Uterus (tissue), 4 donors: ENCODE data around the gene DNMT1. TPM values are rescaled to one million over a fixed set of nuclear protein-coding genes. Genes with fewer than 3 reads are reported as not detected.

Source experiments
- DNase-seq, 2 donors: peaks; one replicate each; pipeline ENCODE4 v3.0.0-alpha.2; 2019 to 2020
- H3K27ac ChIP-seq, 2 donors: fragments of 200-600 bp; sonication (generic); 1 replicate in 1 of 2; 2 replicates in 1 of 2; pipeline ENCODE4 v1.5.1; 2016 to 2018
- H3K27me3 ChIP-seq, 2 donors: fragments of 200-600 bp; sonication (generic); one replicate each; pipeline ENCODE4 v1.5.1; 2018 to 2019; ENCODE audit warnings: control low read depth in 1 of 2
- H3K36me3 ChIP-seq, 2 donors: fragments of 200-600 bp; sonication (generic); one replicate each; pipeline ENCODE4 v1.5.1; 2019; ENCODE audit warnings: control low read depth in 1 of 2
- H3K4me1 ChIP-seq, 2 donors: fragments of 200-600 bp; sonication (generic); one replicate each; pipeline ENCODE4 v1.5.1; 2018 to 2019; ENCODE audit warnings: control low read depth in 1 of 2
- H3K4me3 ChIP-seq, 2 donors: fragments of 200-600 bp; sonication (generic); 1 replicate in 1 of 2; 2 replicates in 1 of 2; pipeline ENCODE4 v1.5.1; 2018 to 2019; ENCODE audit warnings: mild to moderate bottlenecking in 1 of 2
- H3K9me3 ChIP-seq, 2 donors: fragments of 200-600 bp; sonication (generic); one replicate each; pipeline ENCODE4 v1.5.1; 2019; ENCODE audit warnings: control low read depth in 1 of 2
- CTCF ChIP-seq, 4 experiments: fragments of 200-600 bp in 2 of 4; fragments of 450-650 bp in 2 of 4; sonication (generic) in 2 of 4; IDR thresholded peaks; one replicate each; pipeline ENCODE4 v1.5.1; 2016 to 2019; ENCODE audit warnings: antibody characterized with exemption in 4 of 4, mild to moderate bottlenecking in 2 of 4, moderate library complexity in 1 of 4
- POLR2A ChIP-seq, 2 donors: fragments of 450-650 bp; IDR thresholded peaks; one replicate each; pipeline ENCODE4 v1.6.1; 2016; ENCODE audit warnings: antibody characterized with exemption in 2 of 2, mild to moderate bottlenecking in 1 of 2, moderate library complexity in 1 of 2
- intact Hi-C: fragments of 100-400 bp; cut with DNase I; formaldehyde crosslinking; loops from one replicate; pipeline ENCODE4 v1.15.1; 2023; ENCODE audit warnings: low total_unique reads
- microRNA-seq: library from miRNA; unstranded; fragments of <30 nt; microRNA quantifications from one replicate; pipeline ENCODE4, GENCODE V29; 2016; ENCODE audit warnings: borderline microRNAs expressed, borderline replicate concordance
- small RNA-seq: library from RNA; depleted of rRNA; stranded (forward); fragments of <200 nt; gene quantifications from one replicate; pipeline ENCODE3, GENCODE V24; 2016
- total RNA-seq, 4 donors: library from RNA; depleted of rRNA in 3 of 4; stranded (reverse); fragments of >200 nt in 3 of 4; gene quantifications; one replicate each; pipeline versions ENCODE4 v1.1.0 to v1.2.4, GENCODE V29; 2014 to 2023
- donor health status: DM: yes; HTN: yes; CAD: no.

The DNMT1 gene
- total RNA-seq, 4 donors from 2014 or later = 37.6 to 134 (median 67.9) TPM

GRCh38 chr19:10085641-10086590 lies 108.8 kb downstream of the DNMT1 start, which contains the start of gene SHFL:
TSS of gene SHFL (plus strand) at chr19:10086317. CDS start at chr19:10086428, 111 bp downstream.
- DNase-seq = peak; percentile 72 to 82
- Histone ChIP-seq H3K9me3 (no peaks in the 10 kb centered on the region), H3K4me3 (peak within 1 kb of the TSS; percentile 81 to 91), H3K27me3 (no peaks in the 10 kb centered on the region), H3K4me1 (no peaks in the 10 kb centered on the region), H3K36me3 (no peaks in the 10 kb centered on the region), H3K27ac (peak within 1 kb of the TSS; percentile 89 to 91)
- no peak for TF ChIP-seq CTCF (IDR thresholded peaks at IDR 0.05)
- peak in 1 of 2 donors; percentile 68 for TF ChIP-seq POLR2A (IDR thresholded peaks at IDR 0.05)
- intact Hi-C loops = no loop called here

GRCh38 chr19:10084803-10085202 lies 110.0 kb downstream of the DNMT1 start:
- Histone ChIP-seq H3K27ac (no peak overlapping the region), H3K4me3 (no peak overlapping the region), H3K4me1 (no peaks in the 10 kb centered on the region), H3K36me3 (no peaks in the 10 kb centered on the region), H3K9me3 (no peaks in the 10 kb centered on the region), H3K27me3 (no peaks in the 10 kb centered on the region)
- TF ChIP-seq CTCF (IDR thresholded peaks at IDR 0.05) (no peak), POLR2A (IDR thresholded peaks at IDR 0.05) (no peak)
- intact Hi-C loops = no loop called here
- DNase-seq = no peak

GRCh38 chr19:10083911-10084310 lies 110.8 kb downstream of the DNMT1 start:
- DNase-seq = no peak
- intact Hi-C loops = no loop called here
- H3K27ac ChIP-seq = no peak overlapping the region
- no peaks in the 10 kb centered on the region for H3K9me3 ChIP-seq
- H3K4me3 ChIP-seq = no peak overlapping the region
- no peaks in the 10 kb centered on the region for H3K4me1 ChIP-seq
- H3K36me3 ChIP-seq = no peaks in the 10 kb centered on the region
- TF ChIP-seq POLR2A (IDR thresholded peaks at IDR 0.05) (no peak), CTCF (IDR thresholded peaks at IDR 0.05) (no peak)
- no peaks in the 10 kb centered on the region for H3K27me3 ChIP-seq

Small RNA genes within 50 kb of the gene (microRNA-seq; reads per million reads assigned to microRNA genes)
- gene MIR4322 = not detected

Small RNA genes within 50 kb of the gene (small RNA-seq; reads per million reads assigned to genes)
- gene MIR4322 = not detected
- gene SNORD105 = 48.6 reads per million, percentile 93 among the genes with 10 or more reads in this experiment
- gene SNORD105B = 2,753 reads per million, percentile 99 among the genes with 10 or more reads in this experiment

Other genes starting within 250 kb of the DNMT1 start
- 10 to 100 TPM; 12.6 to 43.3 (median 25.6) TPM for gene COL5A3, start 184.4 kb downstream of the DNMT1 start, total RNA-seq
- not detected for gene RDH8, start 181.5 kb downstream of the DNMT1 start, total RNA-seq
- gene SHFL, start 108.6 kb downstream of the DNMT1 start, total RNA-seq = 10 to 100 TPM; 23.2 to 79.2 (median 44.8) TPM
- gene ANGPTL6, start 92.3 kb downstream of the DNMT1 start, total RNA-seq = 1 to 10 TPM in 1 of 4 donors, not detected in 3; 5.5 TPM
- 10 to 100 TPM in 3 of 4 donors, 1 to 10 TPM in 1; 5.6 to 54.8 (median 26.1) TPM for gene PPAN, start 88.6 kb downstream of the DNMT1 start, total RNA-seq
- gene P2RY11, start 83.3 kb downstream of the DNMT1 start, total RNA-seq = 10 to 100 TPM in 1 of 4 donors, 1 to 10 TPM in 2, under 1 TPM in 1; 0.51 to 19.1 (median 4.4) TPM
- gene EIF3G, start 75.1 kb downstream of the DNMT1 start, total RNA-seq = 100 to 1,000 TPM; 162 to 460 (median 226) TPM
- 10 to 100 TPM in 3 of 4 donors, 1 to 10 TPM in 1; 1.3 to 32.5 (median 17.3) TPM for gene S1PR2, start 36.4 kb upstream of the DNMT1 start, total RNA-seq
- 10 to 100 TPM; 18.2 to 56.9 (median 31.1) TPM for gene MRPL4, start 57.3 kb upstream of the DNMT1 start, total RNA-seq
- 10 to 100 TPM in 3 of 4 donors, 1 to 10 TPM in 1; 6.5 to 32.8 (median 23.2) TPM for gene ICAM1, start 76.2 kb upstream of the DNMT1 start, total RNA-seq
- gene ICAM4, start 92.0 kb upstream of the DNMT1 start, total RNA-seq = under 1 TPM in 1 of 4 donors, not detected in 3; 0.41 TPM
- under 1 TPM in 3 of 4 donors, not detected in 1; 0.07 to 0.88 (median 0.29) TPM for gene ICAM5, start 95.0 kb upstream of the DNMT1 start, total RNA-seq
- gene ZGLP1, start 114.9 kb upstream of the DNMT1 start, total RNA-seq = 1 to 10 TPM in 2 of 4 donors, not detected in 2; 1.0 to 2.5 TPM
- gene FDX2, start 121.1 kb upstream of the DNMT1 start, total RNA-seq = 10 to 100 TPM in 1 of 4 donors, 1 to 10 TPM in 3; 1.5 to 12.7 (median 4.9) TPM
- 10 to 100 TPM in 3 of 4 donors, 1 to 10 TPM in 1; 7.4 to 42.4 (median 16.4) TPM for gene RAVER1, start 138.6 kb upstream of the DNMT1 start, total RNA-seq
- 10 to 100 TPM in 1 of 4 donors, 1 to 10 TPM in 3; 3.0 to 65.3 (median 6.2) TPM for gene ICAM3, start 144.7 kb upstream of the DNMT1 start, total RNA-seq
- gene TYK2, start 185.6 kb upstream of the DNMT1 start, total RNA-seq = 100 to 1,000 TPM in 1 of 4 donors, 10 to 100 TPM in 3; 22.0 to 112 (median 67.8) TPM
- gene CDC37, start 208.6 kb upstream of the DNMT1 start, total RNA-seq = 100 to 1,000 TPM in 2 of 4 donors, 10 to 100 TPM in 2; 41.5 to 163 (median 129) TPM
- gene PDE4A, start 225.6 kb upstream of the DNMT1 start, total RNA-seq = 10 to 100 TPM in 1 of 4 donors, 1 to 10 TPM in 3; 3.2 to 10.6 (median 4.1) TPM